Measurements from ENCODE around the gene DDX41.
"Not testable (repeated sequence)": the region's sequence is repeated elsewhere in the genome, so short reads cannot be mapped to it uniquely, and the experiment has no call there.

DDX41 gene

DNA sequence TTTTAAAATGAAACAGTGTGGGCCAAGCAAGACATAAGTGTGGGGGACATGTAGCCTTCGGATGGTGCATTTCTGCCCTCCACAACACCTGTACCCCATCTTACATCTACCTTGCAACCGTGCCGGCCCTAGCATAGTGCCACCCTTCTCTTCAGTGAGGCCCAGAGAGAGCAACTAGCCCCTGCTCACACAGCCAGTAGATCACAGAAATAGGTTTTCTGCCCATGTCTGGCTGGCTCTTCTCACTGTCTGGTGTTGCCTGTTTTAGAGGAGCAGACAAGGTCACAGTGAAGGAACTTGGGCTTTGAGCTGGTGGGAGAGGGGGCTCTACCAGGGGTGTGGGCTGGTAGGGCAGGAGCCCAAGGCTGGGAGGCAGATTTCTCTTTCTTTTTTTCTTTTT lies 30.5 kb downstream of the DDX41 start:
- peaks cover 22% of the 10 kb centered on the region for H3K36me3 ChIP-seq
- DNase-seq = no peak
- TF ChIP-seq, protein P1, sequence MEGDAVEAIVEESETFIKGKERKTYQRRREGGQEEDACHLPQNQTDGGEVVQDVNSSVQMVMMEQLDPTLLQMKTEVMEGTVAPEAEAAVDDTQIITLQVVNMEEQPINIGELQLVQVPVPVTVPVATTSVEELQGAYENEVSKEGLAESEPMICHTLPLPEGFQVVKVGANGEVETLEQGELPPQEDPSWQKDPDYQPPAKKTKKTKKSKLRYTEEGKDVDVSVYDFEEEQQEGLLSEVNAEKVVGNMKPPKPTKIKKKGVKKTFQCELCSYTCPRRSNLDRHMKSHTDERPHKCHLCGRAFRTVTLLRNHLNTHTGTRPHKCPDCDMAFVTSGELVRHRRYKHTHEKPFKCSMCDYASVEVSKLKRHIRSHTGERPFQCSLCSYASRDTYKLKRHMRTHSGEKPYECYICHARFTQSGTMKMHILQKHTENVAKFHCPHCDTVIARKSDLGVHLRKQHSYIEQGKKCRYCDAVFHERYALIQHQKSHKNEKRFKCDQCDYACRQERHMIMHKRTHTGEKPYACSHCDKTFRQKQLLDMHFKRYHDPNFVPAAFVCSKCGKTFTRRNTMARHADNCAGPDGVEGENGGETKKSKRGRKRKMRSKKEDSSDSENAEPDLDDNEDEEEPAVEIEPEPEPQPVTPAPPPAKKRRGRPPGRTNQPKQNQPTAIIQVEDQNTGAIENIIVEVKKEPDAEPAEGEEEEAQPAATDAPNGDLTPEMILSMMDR (IDR thresholded peaks at IDR 0.05; ENCODE audit: low read depth, low read length) = no peak
- H3K4me3 ChIP-seq (ENCODE audit: low read depth, low read length) = no peak overlapping the region
- no peaks in the 10 kb centered on the region for H3K27me3 ChIP-seq
- H3K9me3 ChIP-seq = no peaks in the 10 kb centered on the region
- H3K4me1 ChIP-seq = peaks cover 6% of the 10 kb centered on the region; the same call in 1 of the 2 replicates

DNA sequence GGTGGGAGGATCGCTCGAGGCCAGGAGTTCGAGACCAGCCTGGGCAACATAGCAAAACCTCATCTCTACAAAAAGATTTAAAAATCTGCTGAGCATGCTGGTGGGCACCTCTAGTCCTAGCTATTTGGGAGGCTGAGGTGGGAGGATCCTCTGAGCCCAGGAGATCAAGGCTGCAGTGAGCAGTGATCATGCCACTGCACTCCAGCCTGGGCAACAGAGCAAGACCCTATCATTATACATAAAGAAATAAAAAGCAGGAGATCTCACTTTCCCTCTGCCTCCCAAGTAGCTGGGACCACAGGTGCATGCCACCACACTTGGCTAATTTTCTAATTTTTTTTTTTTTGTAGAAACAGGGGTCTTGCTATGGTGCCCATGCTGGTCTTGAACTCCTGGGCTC lies 31.0 kb downstream of the DDX41 start:
- not testable (repeated sequence) for H3K4me1 ChIP-seq

DNA sequence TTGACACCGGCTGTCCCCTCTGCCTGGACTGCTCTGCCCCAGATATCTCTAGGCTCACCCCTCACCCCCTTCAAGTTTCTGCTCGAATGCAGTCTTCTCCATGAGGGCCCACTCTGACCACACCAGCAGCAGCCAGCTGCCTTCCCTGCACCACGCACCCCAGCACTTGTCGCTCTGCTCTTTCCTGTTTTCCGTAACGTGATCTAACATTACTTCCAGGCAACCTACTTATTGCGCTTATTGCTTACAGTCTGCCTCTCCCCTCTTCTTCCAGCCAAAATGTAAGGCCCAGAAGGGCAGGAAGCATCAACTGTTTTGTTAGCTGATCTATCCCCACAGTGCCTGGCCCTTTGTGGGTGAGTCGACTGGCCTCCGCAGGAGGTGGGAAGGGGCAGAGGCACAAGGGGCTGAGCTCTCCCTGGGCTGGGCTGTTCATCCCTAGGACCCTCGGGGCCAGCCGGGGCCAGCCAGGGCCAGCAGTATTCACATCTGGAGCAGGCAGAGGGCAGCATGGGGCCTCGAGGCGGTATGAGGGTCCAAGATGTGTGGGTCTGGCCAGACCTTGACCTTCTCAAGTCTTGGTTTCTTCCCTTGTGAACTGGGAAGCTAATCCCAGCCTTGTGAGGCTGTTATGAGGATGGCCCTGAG lies 31.7 kb downstream of the DDX41 start:
- Histone ChIP-seq H3K9me3 (no peaks in the 10 kb centered on the region), H3K4me3 (ENCODE audit: low read depth, low read length) (no peak overlapping the region), H3K4me1 (peaks cover 5% of the 10 kb centered on the region), H3K27me3 (no peaks in the 10 kb centered on the region), H3K36me3 (peaks cover 17% of the 10 kb centered on the region)
- DNase-seq = no peak
- TF ChIP-seq, protein P1 (IDR thresholded peaks at IDR 0.05; ENCODE audit: low read depth, low read length) = no peak

More for the DNA sequence above, 31.0 kb downstream of the DDX41 start:
- not testable (repeated sequence) for DNase-seq; H3K9me3 ChIP-seq; H3K4me3 ChIP-seq (ENCODE audit: low read depth, low read length); H3K27me3 ChIP-seq
- H3K36me3 ChIP-seq = peaks cover 17% of the 10 kb centered on the region

DNA sequence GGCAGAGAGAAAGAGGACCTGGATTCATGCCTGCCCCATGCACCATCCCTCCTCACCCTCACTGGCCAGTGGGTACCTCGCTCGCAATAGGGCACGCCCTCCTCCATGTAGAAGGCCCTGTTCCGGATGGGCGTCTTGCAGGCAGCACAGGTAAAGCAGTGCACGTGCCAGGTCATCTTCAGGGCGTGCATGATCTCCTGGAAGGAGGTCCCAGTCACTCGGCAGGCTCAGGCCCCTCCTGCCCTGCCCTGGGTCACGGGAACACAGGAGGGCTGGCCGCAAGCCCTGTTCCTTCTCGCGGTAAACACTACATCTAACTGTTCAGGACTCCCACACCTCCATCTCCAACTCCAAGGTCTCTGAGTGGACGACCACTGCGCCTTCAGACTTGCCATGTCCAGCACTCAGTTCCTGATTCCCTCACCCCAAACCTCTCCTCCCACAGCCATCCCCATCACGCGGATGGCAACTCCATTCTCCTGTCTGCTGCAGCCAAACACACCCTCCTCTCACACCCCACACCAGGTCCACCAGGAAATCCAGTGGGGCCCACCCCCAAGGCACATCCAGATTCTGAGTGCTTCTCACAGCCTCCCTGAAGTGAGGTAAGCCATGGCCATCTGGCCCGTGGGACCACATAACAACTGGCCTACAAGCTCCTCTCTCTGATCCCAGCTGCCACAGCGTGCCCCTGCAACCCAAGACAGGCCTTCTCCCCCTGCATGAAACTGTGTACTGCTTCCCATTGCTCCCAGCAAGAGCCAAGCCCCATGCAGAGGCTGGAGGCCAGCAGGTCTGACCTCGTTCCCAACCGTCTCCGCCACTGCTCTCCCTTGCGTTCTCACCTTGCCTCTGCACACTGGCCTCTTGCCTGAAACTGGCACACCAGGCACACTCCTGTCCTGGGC lies 32.5 kb downstream of the DDX41 start:
- peaks cover 17% of the 10 kb centered on the region for H3K36me3 ChIP-seq
- no peak overlapping the region for H3K4me3 ChIP-seq (ENCODE audit: low read depth, low read length)
- peaks cover 9% of the 10 kb centered on the region for H3K4me1 ChIP-seq
- no peaks in the 10 kb centered on the region for H3K9me3 ChIP-seq
- DNase-seq = no peak
- no peaks in the 10 kb centered on the region for H3K27me3 ChIP-seq
- TF ChIP-seq, protein P1 (IDR thresholded peaks at IDR 0.05; ENCODE audit: low read depth, low read length) = no peak

DNA sequence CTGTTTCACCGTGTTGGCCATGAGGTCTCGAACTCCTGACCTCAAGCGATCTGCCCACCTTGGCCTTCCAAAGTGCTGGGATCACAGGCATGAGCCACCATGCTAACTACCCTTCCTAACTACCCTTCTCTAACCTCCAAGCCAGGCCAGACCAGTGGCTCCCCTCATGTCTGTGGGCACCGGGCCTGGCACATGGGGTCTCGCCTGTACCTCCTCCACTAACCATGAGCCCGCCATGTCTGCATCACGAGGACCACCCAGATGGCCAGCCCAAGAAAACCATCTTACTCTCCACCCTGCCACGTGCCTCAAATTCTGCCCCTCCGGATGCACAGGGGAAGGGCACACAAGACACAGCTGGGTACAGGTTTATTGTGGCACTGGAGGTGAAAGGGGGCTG lies 33.7 kb downstream of the DDX41 start:
- H3K9me3 ChIP-seq = no peaks in the 10 kb centered on the region
- no peaks in the 10 kb centered on the region for H3K27me3 ChIP-seq
- DNase-seq = no peak
- H3K4me1 ChIP-seq = peaks cover 17% of the 10 kb centered on the region
- H3K4me3 ChIP-seq (ENCODE audit: low read depth, low read length) = no peak overlapping the region
- peaks cover 10% of the 10 kb centered on the region for H3K36me3 ChIP-seq
- TF ChIP-seq, protein P1 (IDR thresholded peaks at IDR 0.05; ENCODE audit: low read depth, low read length) = no peak

DNA sequence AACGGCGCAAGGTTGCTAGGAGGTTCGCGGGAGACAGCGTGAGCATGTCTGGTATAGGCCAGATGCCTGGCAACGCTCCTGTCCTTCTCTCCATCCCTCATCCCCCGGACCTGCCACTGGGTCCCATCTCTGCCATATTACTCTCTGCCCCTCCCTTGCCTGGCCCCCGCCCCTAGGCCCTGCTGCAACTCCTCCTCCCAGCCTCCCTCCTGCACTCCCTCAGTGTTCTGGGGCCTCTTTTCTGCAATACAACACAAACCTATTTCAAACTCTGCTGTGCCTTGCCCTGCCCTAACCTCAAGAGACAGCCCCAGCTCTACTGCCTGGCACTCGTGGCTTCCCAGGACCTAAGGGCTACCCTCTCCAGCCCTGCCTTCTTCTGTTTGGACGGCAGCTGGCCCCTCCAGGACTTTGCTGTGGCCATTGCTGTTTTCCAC lies 34.4 kb downstream of the DDX41 start:
- Histone ChIP-seq H3K9me3 (no peaks in the 10 kb centered on the region), H3K4me3 (ENCODE audit: low read depth, low read length) (no peak overlapping the region), H3K27me3 (no peaks in the 10 kb centered on the region), H3K4me1 (peaks cover 17% of the 10 kb centered on the region), H3K36me3 (peaks cover 4% of the 10 kb centered on the region)
- TF ChIP-seq, protein P1 (IDR thresholded peaks at IDR 0.05; ENCODE audit: low read depth, low read length) = no peak
- peak; percentile 44 for DNase-seq
